22Rv1 (cell line): ENCODE data around the gene RTN4R.

Experiments
- CTCF ChIP-seq: fragments of 450-650 bp; IDR thresholded peaks from 2 replicates; pipeline ENCODE4 v1.5.1; 2017; ENCODE audit warnings: mild to moderate bottlenecking
- ZFX ChIP-seq: fragments of 450-650 bp; IDR thresholded peaks from 2 replicates; pipeline ENCODE4 v1.6.1; 2017; ENCODE audit warnings: antibody characterized with exemption, borderline replicate concordance

- TF ChIP-seq CTCF (no peak), ZFX (no peak)
Observed at GRCh38 chr22:20291249-20291586, 23.1 kb upstream of the RTN4R start.
